GM19238 (cell line): ENCODE data around the gene RASSF3.
"Not testable (repeated sequence)": the region's sequence is repeated elsewhere in the genome, so short reads cannot be mapped to it uniquely, and the experiment has no call there.

Experiments used
- DNase-seq: peaks from one replicate; pipeline ENCODE4 v3.0.0; 2011; ENCODE audit warnings: low spot score; ENCODE audit not compliant: insufficient read length

The RASSF3 gene

DNA sequence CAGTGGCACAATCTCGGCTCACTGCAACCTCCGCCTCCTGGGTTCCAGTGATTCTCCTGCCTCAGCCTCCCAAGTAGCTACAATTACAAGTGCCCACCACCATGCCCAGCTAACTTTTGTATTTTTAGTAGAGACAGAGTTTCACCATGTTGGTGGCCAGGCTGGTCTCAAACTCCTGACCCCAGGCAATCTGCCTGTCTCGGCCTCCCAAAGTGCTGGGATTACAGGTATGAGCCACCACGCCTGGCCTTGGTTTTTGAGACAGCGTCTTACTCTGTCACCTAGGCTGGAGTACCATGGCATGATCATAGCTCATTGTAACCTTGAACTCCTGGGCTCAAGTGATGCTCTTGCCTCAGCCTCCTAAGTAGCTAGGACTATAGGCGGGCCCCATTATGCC, 79.9 kb downstream of the RASSF3 start:
- not testable (repeated sequence) for DNase-seq

- no peak for DNase-seq
Observed at GRCh38 chr12:64691227-64691794, 81.0 kb downstream of the RASSF3 start.

GRCh38 chr12:64691795-64692583, 81.7 kb downstream of the RASSF3 start:
- no peak for DNase-seq

DNA sequence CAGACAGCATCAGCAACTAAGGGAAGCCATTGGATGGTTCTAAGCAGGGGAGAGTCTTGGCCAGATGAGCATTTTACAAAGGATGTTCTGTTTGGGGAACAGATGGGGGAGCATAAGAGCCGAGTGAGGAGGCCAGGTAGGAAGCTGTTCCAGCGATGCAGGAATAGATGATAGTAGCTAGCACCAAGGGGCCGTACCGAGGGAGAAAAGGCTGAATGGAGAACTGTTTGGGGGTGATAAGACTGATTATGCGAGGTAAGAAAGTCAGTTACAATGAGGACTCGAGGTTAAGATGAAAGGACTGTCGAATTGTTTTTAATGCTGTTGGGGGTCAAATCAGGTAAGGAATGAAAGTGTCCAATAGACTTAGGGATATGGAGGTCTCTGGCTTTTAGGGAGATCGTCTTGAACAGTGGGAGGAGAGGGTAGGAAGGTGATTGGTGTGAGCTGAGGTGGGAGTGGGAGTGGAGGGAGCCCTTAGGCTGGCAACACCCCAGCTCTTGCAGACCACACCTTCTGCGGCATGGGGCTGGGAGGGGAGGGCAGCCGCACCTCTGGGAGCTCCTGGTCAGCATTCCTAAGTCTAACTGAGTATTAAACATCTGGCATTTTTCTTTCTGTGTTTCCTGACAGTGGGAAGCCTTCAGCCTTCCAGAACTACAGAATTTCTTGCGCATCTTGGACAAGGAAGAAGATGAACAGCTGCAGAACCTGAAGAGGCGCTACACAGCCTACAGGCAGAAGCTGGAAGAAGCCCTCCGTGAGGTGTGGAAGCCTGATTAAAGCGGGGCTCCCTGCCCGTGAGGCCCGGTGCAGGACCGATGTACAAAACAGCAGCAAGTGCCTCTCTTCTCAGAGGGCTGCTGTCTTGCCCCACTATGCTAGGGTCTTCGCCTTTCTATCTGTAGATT, 84.1 kb downstream of the RASSF3 start:
- no peak for DNase-seq

DNA sequence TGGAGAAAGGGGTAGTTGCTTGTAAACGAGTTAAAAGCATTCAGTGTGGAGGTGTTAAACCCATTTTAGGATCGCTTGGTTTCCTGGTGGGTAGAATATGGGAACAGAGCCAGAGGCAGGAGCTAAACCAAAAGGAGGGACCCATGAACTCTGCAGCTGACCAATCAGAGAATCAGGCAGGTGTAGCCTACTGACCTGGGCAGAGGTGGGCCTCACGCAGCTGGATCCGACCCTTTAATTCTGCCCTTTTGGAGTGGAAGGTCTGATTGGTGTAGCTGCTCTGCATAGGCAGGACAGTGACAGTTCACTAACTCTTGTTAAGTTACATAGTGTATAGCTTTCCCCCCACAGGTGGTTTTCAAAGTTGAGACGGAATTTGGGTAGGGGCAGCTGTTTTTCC, 85.3 kb downstream of the RASSF3 start:
- DNase-seq, result no peak

DNA sequence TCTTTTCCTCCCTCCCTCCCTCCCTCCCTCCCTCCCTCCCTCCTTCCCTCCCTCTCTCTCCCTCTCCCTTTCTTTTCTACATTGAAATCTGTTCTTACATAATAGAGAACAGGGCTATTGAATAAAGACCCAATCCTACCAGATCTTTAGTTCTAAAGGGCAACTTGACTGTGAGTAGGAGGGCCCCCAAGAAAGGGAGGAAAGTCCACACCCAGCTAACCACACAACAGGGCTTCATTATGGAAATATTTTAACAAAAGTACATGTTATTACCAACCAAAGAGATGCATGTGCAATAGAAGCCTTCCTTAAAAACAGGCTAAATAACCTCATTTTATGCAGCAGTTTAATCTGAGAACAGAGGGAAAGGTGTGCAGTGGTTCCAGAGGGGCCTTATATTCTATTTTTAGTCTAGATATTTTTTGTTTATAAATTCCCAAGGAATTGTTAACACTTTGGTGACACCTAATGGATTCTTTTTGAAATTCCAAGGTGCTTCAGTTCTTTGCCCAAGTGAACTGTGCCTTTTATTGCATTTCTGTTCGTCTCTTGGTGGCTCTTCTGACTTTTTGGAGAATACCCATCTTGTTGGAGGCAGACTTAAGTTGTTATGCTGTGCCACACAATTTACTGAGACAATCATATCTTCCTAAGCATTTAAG, 85.9 kb downstream of the RASSF3 start:
- no peak for DNase-seq

DNA sequence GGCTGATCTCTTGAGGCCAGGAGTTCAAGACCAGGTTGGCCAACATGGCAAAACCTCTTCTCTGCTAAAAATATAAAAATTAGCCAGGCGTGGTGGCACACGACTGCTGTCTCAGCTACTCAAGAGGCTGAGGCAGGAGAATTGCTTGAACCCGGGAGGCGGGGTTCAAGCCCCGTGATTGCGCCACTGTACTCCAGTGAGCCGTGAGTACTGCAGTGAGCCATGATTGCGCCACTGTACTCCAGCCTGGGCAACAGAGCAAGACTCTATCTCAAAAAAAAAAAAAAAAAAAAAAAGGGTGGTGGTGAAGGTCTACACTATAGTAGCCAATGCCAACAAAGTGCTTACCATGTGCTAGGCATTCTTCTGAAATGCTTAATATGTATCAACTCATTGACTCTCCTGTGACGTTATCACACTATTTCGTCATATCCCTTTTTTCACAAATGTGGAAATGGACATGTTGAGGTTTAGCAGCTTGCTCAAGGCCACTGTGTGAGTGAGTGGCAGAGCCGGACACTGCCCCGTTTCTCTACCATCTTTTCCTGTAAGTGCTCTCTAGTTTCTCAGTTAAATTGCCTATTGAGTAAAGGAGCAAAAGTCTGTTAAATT, 89.3 kb downstream of the RASSF3 start:
- DNase-seq, result no peak

DNA sequence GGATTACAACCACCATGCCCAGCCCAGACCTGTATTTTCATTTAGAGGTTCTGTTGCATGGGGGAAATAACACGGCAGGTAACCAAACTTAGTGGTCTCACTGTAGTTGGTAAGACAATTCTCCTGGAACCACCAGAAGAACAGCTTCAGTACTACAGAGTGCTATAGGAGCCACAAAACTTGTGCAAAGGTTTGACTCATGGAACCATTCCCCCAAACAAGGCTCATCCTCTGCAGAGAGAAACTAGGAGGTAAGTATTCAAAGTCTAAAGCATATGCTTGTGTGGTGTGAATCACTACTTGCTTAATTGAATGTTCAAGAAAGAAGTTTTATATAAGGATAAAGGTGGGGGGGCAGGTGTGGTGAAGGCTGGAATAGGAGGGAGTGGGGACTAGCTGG, 90.2 kb downstream of the RASSF3 start:
- DNase-seq, result no peak

DNA sequence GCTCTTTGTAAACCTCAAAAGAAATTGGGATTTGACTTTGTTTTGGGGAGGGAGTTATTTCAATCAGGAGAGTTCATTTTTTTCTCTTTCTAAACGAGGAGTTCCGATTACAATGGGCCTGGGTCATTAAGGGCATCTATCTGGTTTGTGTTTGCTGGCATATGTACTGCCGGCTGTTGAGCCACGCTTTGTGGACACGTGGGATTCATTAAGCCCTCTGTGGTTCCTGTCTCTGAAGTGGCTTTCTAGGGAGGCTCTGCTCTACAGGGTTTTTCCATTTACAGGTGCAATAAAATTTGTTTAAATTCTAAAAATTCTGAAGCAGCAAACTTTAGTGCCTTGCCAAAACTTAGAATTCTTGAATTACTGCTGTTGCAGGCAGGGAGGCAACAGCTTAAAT, 91.0 kb downstream of the RASSF3 start:
- no peak for DNase-seq

GRCh38 chr12:64706306-64706705, 96.0 kb downstream of the RASSF3 start:
- DNase-seq, result no peak

- no peak for DNase-seq
Observed at GRCh38 chr12:64706857-64707256, 96.6 kb downstream of the RASSF3 start.

DNA sequence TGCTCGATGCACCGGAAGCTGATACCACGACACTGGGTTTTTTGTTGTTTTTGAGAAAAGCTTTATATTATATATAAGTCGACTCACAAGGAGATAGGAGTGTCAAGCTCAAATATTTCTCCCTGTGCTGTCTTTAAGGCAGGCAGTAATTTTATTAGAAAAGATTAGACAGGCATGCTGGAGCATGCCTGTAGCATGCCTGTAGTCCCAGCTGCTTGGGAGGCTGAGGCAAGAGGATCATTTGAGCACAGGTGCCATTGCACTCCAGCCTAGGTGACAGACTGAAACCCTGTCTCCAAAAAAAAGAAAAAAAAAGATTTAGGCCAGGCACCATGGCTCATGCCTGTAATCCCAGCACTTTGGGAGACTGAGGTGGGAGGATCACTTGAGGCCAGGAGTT, 97.1 kb downstream of the RASSF3 start:
- DNase-seq, result no peak

DNA sequence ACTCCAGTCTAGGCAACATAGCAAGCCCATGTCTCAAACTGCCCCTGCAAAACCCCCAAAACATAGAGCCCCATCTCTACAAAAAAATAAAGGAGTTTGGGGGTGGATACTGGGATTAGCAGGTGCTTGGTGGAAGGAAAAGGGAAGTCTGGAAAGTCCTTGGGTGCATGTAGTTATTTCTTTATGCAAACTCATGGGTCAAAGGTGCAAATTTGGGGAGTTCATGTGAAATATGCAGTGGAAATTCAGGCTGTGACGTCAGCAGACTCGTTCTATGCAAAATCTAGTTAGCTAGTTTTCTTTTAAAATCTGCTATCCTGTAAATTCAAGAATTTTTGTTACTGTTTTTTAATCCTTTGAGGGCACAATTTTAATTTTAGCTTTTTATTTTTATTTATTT, 97.6 kb downstream of the RASSF3 start:
- no peak for DNase-seq

DNA sequence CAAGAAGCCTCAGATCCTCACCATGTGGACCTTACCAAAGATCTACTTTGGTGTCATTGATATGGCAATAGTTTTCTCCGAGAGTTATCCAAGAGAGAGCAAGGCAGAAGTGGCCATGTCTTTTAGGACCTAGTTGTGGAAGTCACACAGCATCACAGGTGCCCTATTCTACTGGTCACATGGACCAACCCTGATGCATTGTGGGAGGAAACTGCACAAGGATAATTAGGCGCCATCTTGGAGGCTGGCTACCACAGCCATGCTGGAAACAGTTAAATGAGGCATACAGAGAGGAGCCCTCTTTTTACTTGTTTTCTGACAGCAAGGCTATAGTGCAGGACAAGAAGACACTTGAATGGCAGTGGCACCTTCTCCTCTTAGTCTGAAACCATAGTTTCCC, 99.1 kb downstream of the RASSF3 start:
- no peak for DNase-seq

DNA sequence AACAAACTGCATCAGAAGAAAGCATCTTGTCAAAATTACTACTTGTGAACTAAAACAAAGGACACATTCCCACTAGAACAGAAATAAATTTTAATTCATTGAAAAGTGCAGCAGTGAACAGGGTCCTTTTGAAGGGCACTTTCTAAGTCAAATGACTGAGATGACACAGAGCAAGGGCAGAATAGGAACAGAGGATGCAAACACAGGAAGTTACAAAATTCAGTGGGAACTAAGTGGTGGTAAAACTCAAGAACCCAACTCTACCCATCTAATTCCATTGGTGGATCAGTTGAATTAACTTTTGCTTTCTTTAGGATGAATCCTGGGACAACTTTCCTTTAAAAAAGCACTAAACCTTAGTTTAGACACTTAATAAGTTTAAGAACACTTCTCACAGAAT, 103.1 kb downstream of the RASSF3 start:
- no peak for DNase-seq

DNA sequence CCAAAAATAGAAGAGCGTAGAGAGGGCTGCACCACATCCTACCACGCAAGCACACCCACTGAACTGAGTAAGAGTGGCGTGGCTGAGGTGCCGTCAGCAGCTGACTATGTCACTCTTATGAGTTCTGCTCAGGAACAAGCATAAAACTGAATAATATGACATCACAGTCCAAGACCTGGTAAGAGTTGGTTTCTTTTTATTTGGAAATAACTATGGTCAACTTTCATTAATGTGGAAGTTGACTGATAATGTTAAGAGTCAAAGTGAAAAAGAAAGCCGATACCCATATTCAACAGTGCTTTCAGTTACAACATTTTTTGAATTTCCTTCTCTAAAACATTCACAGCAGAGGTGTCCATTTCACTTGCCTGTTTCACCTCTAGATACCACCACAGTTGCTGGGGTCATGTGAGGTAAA, 104.3 kb downstream of the RASSF3 start:
- DNase-seq, result no peak

DNA sequence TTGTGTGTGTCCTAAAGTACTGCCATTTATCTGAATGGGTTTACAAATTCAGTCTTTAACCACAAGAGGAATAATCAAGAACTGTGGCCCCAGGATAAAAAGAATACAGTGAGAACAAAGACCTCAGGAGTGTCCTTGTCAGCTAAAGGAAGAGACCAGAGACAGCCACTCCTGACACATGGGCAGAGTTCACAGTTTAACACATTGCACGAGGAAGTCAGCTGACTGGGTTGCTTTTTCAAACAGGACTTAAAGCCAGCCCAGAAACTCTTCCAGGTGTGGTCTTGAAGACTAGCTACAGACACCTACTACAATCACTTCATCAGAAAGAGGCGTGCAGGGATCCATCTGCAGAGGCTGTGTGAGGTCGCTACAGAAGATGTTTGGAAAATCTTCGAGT, 106.1 kb downstream of the RASSF3 start:
- no peak for DNase-seq

GRCh38 chr12:64716839-64717455, 106.7 kb downstream of the RASSF3 start:
- DNase-seq, result no peak

DNA sequence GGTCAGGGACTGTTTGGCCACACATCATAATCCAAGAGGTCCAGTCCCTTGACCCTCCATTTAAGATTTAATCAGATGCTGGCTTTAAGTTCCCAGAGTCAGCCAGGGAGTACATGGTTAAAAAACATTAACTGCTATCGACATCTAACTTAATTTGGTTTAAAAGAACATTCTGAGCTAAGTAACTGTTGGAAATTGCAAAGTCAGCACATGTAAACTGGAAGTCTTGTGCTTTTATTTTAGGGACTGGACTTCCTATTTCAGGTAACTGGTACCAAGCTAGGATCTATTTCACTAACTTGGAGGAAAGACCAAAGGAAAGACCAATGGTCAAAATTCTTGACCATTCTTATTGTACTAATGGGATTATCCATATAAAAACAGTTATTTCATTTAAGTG, 108.4 kb downstream of the RASSF3 start:
- DNase-seq, result no peak

DNA sequence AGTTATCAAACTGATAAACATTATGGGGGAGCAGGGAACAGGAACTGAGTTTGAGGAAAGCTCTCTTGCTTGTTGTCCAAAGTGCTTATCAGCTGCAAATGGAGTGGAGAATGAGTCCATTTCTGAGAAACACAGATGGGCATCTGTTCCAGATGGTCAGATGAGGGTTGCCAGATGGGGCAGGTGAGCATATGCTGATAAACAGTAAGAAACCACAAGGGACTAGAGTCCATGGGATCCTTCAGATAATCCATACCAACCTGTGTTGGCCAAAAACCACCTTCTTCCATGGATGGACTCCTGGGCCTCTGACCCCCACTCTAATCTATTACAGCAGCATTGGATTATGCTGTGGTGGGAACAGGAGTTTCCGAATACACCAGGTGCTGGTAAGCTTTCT, 110.6 kb downstream of the RASSF3 start:
- DNase-seq, result no peak

- no peak for DNase-seq
Observed at GRCh38 chr12:64722835-64723234, 112.5 kb downstream of the RASSF3 start.
